Upper lobe of left lung (tissue), 4 donors: Measurements from ENCODE around the gene CLSTN2.

Experiments
- POLR2AphosphoS5 ChIP-seq, 2 donors: sonication (generic); formaldehyde crosslinking; IDR thresholded peaks; one replicate each; pipeline ENCODE4 v1.5.1; 2017; ENCODE audit warnings: antibody characterized with exemption in 2 of 2
- TF ChIP-seq, protein P1 (sequence below), 6 experiments: fragments of 450-650 bp in 4 of 6; fragments of 200-600 bp in 2 of 6; sonication (generic) in 2 of 6; IDR thresholded peaks; one replicate each; pipeline ENCODE4 v1.5.1; 2016 to 2019; ENCODE audit warnings: antibody characterized with exemption in 6 of 6

DNA sequence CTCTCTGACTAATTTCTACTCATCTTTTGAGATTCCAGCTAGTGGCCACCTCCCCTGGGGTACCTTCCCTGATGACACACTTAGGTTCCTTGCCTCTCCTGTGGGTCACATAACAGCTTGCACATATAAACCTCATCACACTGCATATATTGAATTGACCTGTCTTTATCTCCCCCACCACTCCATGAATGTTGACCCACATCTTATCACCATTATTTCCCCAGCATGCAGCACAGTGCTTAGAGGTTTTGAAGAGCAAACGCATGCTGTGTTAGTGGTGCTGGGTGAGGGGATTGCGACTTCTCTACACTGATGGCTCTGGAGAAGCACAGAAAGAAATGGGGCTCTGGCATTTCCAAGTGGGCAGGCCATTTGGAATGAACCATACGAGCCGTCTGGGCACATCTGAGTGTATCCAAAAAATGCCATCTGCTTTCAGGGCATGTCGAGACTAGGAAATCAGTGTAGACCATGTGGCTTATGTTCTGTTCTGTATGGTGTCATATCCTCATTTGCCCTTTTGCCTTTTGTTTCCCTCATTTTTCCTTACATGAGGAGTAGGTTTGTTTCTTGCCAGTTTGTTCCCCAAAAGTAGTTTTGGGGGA lies 409.7 kb downstream of the CLSTN2 start:
- TF ChIP-seq POLR2AphosphoS5 (IDR thresholded peaks at IDR 0.05) = no peak
- TF ChIP-seq, protein P1, sequence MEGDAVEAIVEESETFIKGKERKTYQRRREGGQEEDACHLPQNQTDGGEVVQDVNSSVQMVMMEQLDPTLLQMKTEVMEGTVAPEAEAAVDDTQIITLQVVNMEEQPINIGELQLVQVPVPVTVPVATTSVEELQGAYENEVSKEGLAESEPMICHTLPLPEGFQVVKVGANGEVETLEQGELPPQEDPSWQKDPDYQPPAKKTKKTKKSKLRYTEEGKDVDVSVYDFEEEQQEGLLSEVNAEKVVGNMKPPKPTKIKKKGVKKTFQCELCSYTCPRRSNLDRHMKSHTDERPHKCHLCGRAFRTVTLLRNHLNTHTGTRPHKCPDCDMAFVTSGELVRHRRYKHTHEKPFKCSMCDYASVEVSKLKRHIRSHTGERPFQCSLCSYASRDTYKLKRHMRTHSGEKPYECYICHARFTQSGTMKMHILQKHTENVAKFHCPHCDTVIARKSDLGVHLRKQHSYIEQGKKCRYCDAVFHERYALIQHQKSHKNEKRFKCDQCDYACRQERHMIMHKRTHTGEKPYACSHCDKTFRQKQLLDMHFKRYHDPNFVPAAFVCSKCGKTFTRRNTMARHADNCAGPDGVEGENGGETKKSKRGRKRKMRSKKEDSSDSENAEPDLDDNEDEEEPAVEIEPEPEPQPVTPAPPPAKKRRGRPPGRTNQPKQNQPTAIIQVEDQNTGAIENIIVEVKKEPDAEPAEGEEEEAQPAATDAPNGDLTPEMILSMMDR (IDR thresholded peaks at IDR 0.05) = no peak
